GM12878 (cell line): ENCODE results near the gene LRP5. TPM values are rescaled to one million over a fixed set of nuclear protein-coding genes. Genes with fewer than 3 reads are reported as not detected.

Experiments
- ATAC-seq: fragments of 200-7000 bp; cut with Tn5 transposase; 3 replicates; pipeline ENCODE4 v1.9.1; 2020; ENCODE audit warnings: mild to moderate bottlenecking, moderate library complexity
- BruUV-seq: library from RNA; stranded (reverse); fragments of 400-500 nt; replicated peaks from 2 replicates; lab custom pipeline; 2021; lab: Mats Ljungman, UMichigan
- CTCF ChIA-PET: fragments of 300-600 bp; sonication (Branson Sonifier 250); formaldehyde crosslinking; extraction: SDS; loops from one replicate; lab custom pipeline; 2021; ENCODE audit warnings: inconsistent platforms; lab: Yijun Ruan, JAX
- POLR2A ChIA-PET: fragments of 350-600 bp; formaldehyde crosslinking; extraction: SDS; loops from one replicate; lab custom pipeline; 2021; ENCODE audit warnings: inconsistent platforms; lab: Charles Lee
- RAD21 ChIA-PET: fragments of 300-600 bp; sonication (Branson Sonifier 250); formaldehyde crosslinking; loops from one replicate; lab custom pipeline; 2023; ENCODE audit warnings: antibody characterized with exemption; ENCODE audit not compliant: unreplicated experiment; lab: Charles Lee
- SMC1A ChIA-PET: fragments of 300-600 bp; sonication (Branson Sonifier 250); formaldehyde crosslinking; loops from one replicate; lab custom pipeline; 2023; ENCODE audit not compliant: unreplicated experiment, uncharacterized antibody; lab: Charles Lee
- DNase-seq: peaks from one replicate; pipeline ENCODE4 v3.0.0-alpha.2; 2011; ENCODE audit warnings: low read depth, low spot score
- FAIRE-seq: peaks from 3 replicates; lab custom pipeline; 2011; peaks lifted over from hg19 to GRCh38; lab: Jason Lieb, UNC
- H2AFZ ChIP-seq: 2 replicates; pipeline ENCODE4 v1.6.0; 2011; ENCODE audit warnings: low read depth, low read length, control low read depth; ENCODE audit not compliant: control insufficient read depth
- H3K27ac ChIP-seq: 2 replicates; pipeline ENCODE4 v1.5.1; 2011; ENCODE audit warnings: control low read depth; ENCODE audit not compliant: control insufficient read depth, insufficient read depth
- H3K27me3 ChIP-seq, 2 experiments: replicated peaks in 1 of 2; 2 replicates each; pipeline versions ENCODE4 v1.6.0 to v1.6.1; 2011; ENCODE audit warnings: low read length in 1 of 2; ENCODE audit not compliant: control insufficient read depth in 2 of 2, insufficient read depth in 2 of 2
- H3K36me3 ChIP-seq, 2 experiments: 2 replicates each; pipeline ENCODE4 v1.5.1; 2011; ENCODE audit warnings: low read length in 1 of 2; ENCODE audit not compliant: control insufficient read depth in 2 of 2, insufficient read depth in 2 of 2
- H3K4me1 ChIP-seq: 2 replicates; pipeline ENCODE4 v1.6.1; 2011; ENCODE audit warnings: mild to moderate bottlenecking, low read length, moderate library complexity, mixed read lengths; ENCODE audit not compliant: control insufficient read depth, insufficient read depth
- H3K4me2 ChIP-seq: 2 replicates; pipeline ENCODE4 v1.6.0; 2011; ENCODE audit warnings: control low read depth; ENCODE audit not compliant: control insufficient read depth, insufficient read depth
- H3K4me3 ChIP-seq: fragments of 200-600 bp; sonication (generic); 2 replicates; pipeline ENCODE4 v1.5.1; 2016
- H3K79me2 ChIP-seq: 2 replicates; pipeline ENCODE4 v1.6.0; 2011; ENCODE audit warnings: low read length; ENCODE audit not compliant: control insufficient read depth, insufficient read depth
- H3K9ac ChIP-seq: 2 replicates; pipeline ENCODE4 v1.8.0; 2011; ENCODE audit warnings: low read length, control low read depth, mixed read lengths; ENCODE audit not compliant: control insufficient read depth, insufficient read depth
- H3K9me3 ChIP-seq: replicated peaks from 3 replicates; pipeline ENCODE4 v1.5.1; 2011; ENCODE audit warnings: mild to moderate bottlenecking, low read length; ENCODE audit not compliant: control insufficient read depth, insufficient read depth
- H4K20me1 ChIP-seq: 2 replicates; pipeline ENCODE4 v1.6.0; 2011; ENCODE audit not compliant: control insufficient read depth, insufficient read depth
- ASH2L ChIP-seq: fragments of 300-600, 200-600 bp; sonication (generic); IDR thresholded peaks from 2 replicates; pipeline ENCODE4 v1.6.1; 2017; ENCODE audit warnings: low read depth, mild to moderate bottlenecking, borderline replicate concordance
- BCL11A ChIP-seq: IDR thresholded peaks from 2 replicates; pipeline ENCODE4 v1.6.1; 2011; ENCODE audit warnings: low read depth, low read length
- CBFB ChIP-seq: IDR thresholded peaks from 2 replicates; pipeline ENCODE4 v1.6.1; 2016; ENCODE audit warnings: antibody characterized with exemption, low read depth
- CEBPB ChIP-seq, 2 experiments: fragments of 150-350 bp in 1 of 2; IDR thresholded peaks; 2 replicates each; pipeline ENCODE4 v1.6.1; 2012 to 2014; ENCODE audit warnings: low read depth in 2 of 2, low read length in 2 of 2, borderline replicate concordance in 1 of 2, inconsistent platforms in 1 of 2
- RFX5 ChIP-seq: IDR thresholded peaks from 2 replicates; pipeline ENCODE4 v1.6.1; 2011; ENCODE audit warnings: low read depth, low read length, improper control_type of control experiment
- ZSCAN29 ChIP-seq: fragments of 450-650 bp; IDR thresholded peaks from 2 replicates; pipeline ENCODE4 v1.6.1; 2017; ENCODE audit warnings: mild to moderate bottlenecking, moderate library complexity
- WGBS: methylation state at CpG from one replicate; pipeline ENCODE4 v1.1.6; 2016; ENCODE audit warnings: low lambda C conversion rate; ENCODE audit not compliant: insufficient replicate concordance, insufficient coverage; ENCODE audit errors: missing lambda C conversion rate; 5-methylcytosine and 5-hydroxymethylcytosine counted together
- in situ Hi-C: fragments of 300-500 bp; cut with MboI; formaldehyde crosslinking; loops from 9 replicates; pipeline ENCODE4 v1.14.3; 2018; ENCODE audit warnings: mixed read lengths
- intact Hi-C: fragments of 100-400 bp; cut with micrococcal nuclease; formaldehyde crosslinking; loops from one replicate; pipeline ENCODE4 v1.14.2; 2022; ENCODE audit not compliant: unreplicated experiment
- polyA plus RNA-seq, 11 experiments: library from polyadenylated mRNA; depleted of rRNA in 4 of 11; unstranded in 6 of 11; stranded (reverse) in 5 of 11; fragments of >200 nt; fragmentation: Nextera tagmentation in 4 of 11; fragmentation: Illumina TruSeq in 1 of 11; extraction: Ambion mirVana in 4 of 11; extraction: Trizol in 1 of 11; gene quantifications; 1 replicate in 1 of 11; 2 replicates in 10 of 11; pipeline versions ENCODE4 v1.2.1 to v1.2.3, GENCODE V29; 2011 to 2016; ENCODE audit warnings: inconsistent platforms in 2 of 11, missing spikeins in 2 of 11, low read depth in 1 of 11
- total RNA-seq, 4 experiments: library from RNA; depleted of rRNA in 3 of 4; stranded (reverse); fragments of >200 nt in 3 of 4; fragmentation: Illumina TruSeq in 1 of 4; extraction: Trizol in 1 of 4; gene quantifications; 2 replicates each; pipeline versions ENCODE4 v1.2.1 to v1.2.3, GENCODE V29; 2013 to 2021
- TF ChIP-seq, protein P1 (sequence below): fragments of 450-650 bp; IDR thresholded peaks from 2 replicates; pipeline ENCODE4 v1.6.1; 2017; ENCODE audit warnings: mild to moderate bottlenecking
- TF ChIP-seq, protein P2 (sequence below): IDR thresholded peaks from 2 replicates; pipeline ENCODE4 v1.6.1; 2012; ENCODE audit warnings: improper control_type of control experiment, low read depth, low read length; ENCODE audit not compliant: insufficient replicate concordance

The LRP5 gene
- total and polyA plus RNA-seq, 10 of the 15 experiments (the other 5 are each of a cell fraction or from before 2014, with no cell fraction given): 0.37 to 34.0 (median 6.6) TPM

DNA sequence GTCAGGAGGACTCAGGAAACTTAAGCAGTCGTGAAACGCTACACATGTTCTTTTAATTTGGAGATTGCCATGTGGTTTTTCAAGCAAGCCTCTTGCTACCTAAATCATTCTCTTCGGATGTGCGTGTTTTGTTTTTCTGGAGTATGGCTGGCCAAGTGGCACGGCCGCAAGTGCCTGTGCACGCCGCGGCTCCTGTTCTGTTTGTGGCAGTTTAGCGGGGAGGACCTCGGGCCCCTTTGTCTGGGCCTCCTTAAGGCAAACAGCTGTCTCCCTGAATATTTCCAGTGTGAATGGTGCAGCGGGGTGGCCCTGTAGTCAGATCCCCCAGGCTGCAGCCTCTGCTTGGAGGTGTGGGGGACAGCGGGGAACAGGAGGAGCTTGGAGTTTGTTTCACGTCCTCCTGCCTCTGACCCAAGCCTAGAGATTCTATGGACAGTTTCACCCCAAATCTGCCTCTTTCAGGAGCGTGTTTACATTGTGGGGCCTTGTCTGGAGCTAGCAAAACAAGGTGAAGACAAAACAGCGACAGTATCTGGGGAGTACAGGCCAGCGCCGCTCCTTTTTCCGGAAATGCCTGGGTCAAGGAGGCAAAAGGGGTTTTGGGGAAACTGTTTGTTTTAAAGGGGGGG is 1.3 kb downstream of the LRP5 start (continued):
- TF ChIP-seq BCL11A (no peak), CBFB (no peak), RFX5 (no peak)

DNA sequence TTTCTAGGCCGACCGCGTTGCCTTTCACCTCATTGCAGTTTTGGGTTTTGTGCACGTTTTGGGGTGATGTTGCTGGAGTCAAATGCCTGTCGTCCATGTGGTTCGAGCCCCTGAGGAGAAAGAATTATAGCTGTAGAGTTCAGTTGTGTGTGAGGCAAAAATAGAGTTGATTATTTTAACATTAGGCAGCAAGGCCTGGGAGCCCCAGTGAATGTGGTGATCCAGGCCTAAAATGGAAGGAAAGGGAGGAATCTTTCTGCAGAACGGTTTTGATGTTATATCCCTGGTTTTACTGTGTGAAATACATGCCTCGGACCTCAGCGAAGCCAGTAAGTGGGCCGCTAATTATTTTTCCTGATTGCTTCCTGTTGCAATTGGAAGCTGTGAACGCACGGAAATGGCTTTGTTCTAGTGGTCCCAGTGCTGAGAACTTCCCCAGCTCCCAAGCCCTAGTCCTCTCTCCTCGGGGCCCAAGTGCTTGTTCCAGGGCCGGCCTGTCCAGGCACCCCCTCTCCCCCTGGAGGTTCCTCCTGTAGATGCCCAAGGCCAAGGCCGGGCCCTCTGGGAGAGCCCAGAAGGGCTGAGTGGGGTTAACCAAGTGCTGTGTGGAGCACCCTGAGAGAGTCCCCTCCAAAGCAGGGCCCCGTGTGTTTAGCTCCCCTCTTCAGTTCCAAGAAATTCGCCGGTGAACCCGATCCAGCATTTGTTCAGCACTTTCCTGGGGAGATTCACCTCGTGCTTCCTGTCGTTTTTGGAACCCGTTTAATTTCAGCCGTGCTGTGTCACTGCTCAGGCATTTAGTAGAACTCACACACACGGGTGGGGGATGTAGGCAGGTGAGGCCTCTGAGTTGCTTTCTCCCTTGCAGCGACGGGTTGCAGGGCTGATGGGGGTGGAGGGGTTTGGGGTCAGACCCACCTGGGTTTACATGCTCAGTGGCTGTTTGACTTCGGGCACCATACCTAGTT is 2.1 kb downstream of the LRP5 start:
- POLR2A ChIA-PET: interaction anchor here (0.6 to 1.0 kb wide), 2 partner anchors 15 to 48 kb away, joined by 3 to 5 read pairs; no protein-coding TSS in a partner anchor
- H3K27me3 ChIP-seq: no peaks in the 10 kb centered on the region
- TF ChIP-seq ASH2L (no peak), CEBPB (IDR thresholded peaks at IDR 0.05; ENCODE audit: borderline replicate concordance in 1 of 2, low read depth in 2 of 2, low read length in 2 of 2) (no peak), ZSCAN29 (no peak)
- TF ChIP-seq, protein P1, sequence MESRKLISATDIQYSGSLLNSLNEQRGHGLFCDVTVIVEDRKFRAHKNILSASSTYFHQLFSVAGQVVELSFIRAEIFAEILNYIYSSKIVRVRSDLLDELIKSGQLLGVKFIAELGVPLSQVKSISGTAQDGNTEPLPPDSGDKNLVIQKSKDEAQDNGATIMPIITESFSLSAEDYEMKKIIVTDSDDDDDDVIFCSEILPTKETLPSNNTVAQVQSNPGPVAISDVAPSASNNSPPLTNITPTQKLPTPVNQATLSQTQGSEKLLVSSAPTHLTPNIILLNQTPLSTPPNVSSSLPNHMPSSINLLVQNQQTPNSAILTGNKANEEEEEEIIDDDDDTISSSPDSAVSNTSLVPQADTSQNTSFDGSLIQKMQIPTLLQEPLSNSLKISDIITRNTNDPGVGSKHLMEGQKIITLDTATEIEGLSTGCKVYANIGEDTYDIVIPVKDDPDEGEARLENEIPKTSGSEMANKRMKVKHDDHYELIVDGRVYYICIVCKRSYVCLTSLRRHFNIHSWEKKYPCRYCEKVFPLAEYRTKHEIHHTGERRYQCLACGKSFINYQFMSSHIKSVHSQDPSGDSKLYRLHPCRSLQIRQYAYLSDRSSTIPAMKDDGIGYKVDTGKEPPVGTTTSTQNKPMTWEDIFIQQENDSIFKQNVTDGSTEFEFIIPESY: no peak
- TF ChIP-seq, protein P2, sequence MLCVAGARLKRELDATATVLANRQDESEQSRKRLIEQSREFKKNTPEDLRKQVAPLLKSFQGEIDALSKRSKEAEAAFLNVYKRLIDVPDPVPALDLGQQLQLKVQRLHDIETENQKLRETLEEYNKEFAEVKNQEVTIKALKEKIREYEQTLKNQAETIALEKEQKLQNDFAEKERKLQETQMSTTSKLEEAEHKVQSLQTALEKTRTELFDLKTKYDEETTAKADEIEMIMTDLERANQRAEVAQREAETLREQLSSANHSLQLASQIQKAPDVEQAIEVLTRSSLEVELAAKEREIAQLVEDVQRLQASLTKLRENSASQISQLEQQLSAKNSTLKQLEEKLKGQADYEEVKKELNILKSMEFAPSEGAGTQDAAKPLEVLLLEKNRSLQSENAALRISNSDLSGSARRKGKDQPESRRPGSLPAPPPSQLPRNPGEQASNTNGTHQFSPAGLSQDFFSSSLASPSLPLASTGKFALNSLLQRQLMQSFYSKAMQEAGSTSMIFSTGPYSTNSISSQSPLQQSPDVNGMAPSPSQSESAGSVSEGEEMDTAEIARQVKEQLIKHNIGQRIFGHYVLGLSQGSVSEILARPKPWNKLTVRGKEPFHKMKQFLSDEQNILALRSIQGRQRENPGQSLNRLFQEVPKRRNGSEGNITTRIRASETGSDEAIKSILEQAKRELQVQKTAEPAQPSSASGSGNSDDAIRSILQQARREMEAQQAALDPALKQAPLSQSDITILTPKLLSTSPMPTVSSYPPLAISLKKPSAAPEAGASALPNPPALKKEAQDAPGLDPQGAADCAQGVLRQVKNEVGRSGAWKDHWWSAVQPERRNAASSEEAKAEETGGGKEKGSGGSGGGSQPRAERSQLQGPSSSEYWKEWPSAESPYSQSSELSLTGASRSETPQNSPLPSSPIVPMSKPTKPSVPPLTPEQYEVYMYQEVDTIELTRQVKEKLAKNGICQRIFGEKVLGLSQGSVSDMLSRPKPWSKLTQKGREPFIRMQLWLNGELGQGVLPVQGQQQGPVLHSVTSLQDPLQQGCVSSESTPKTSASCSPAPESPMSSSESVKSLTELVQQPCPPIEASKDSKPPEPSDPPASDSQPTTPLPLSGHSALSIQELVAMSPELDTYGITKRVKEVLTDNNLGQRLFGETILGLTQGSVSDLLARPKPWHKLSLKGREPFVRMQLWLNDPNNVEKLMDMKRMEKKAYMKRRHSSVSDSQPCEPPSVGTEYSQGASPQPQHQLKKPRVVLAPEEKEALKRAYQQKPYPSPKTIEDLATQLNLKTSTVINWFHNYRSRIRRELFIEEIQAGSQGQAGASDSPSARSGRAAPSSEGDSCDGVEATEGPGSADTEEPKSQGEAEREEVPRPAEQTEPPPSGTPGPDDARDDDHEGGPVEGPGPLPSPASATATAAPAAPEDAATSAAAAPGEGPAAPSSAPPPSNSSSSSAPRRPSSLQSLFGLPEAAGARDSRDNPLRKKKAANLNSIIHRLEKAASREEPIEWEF: no peak

More for the DNA sequence above, 2.1 kb downstream of the LRP5 start:
- H2AFZ ChIP-seq: peak overlapping the region; percentile 30
- ATAC-seq (peak; percentile 32), FAIRE-seq (peak; percentile 77), DNase-seq (no peak)
- H3K79me2 ChIP-seq: peaks cover 45% of the 10 kb centered on the region
- peak overlapping the region; percentile 89 for H3K4me2 ChIP-seq
- H3K4me3 ChIP-seq: peak overlapping the region; percentile 92
- no peaks in the 10 kb centered on the region for H3K9me3 ChIP-seq
- WGBS: 77% methylated on average over 27 of the region's 27 CpGs
- H4K20me1 ChIP-seq: no peaks in the 10 kb centered on the region
- H3K4me1 ChIP-seq: peaks cover 6% of the 10 kb centered on the region
- intact Hi-C loops: loop anchor here (5.0 kb wide), 1 partner anchor 68 kb away; no protein-coding TSS in a partner anchor
- ChIA-PET SMC1A (interaction anchor here (0.9 to 1.5 kb wide), 3 partner anchors 26 to 97 kb away, joined by 3 read pairs; no protein-coding TSS in a partner anchor), RAD21 (interaction anchor here (0.9 to 1.5 kb wide), 2 partner anchors 57 to 67 kb away, joined by 3 to 8 read pairs; no protein-coding TSS in a partner anchor), CTCF (interaction anchor here (1.0 to 1.1 kb wide), 2 partner anchors 17 to 47 kb away, joined by 3 read pairs; no protein-coding TSS in a partner anchor)
- peak overlapping the region; percentile 67 for H3K9ac ChIP-seq
- in situ Hi-C loops: no loop called here
- no TSS peak for BruUV-seq
- H3K27ac ChIP-seq: peak overlapping the region; percentile 36
- no peaks in the 10 kb centered on the region for H3K36me3 ChIP-seq
